Fibroblast of lung (primary cell): Measurements from ENCODE around the gene FAM228A. TPM values are rescaled to one million over a fixed set of nuclear protein-coding genes. Genes with fewer than 3 reads are reported as not detected.

ENCODE experiments used
- DNase-seq, 2 donors: peaks; one replicate each; pipeline versions ENCODE4 v3.0.0 to v3.0.0-alpha.2; 2010; ENCODE audit warnings: low read depth in 2 of 2
- H2AFZ ChIP-seq: 2 replicates; pipeline ENCODE4 v1.5.1; 2012; ENCODE audit warnings: low read length, control low read depth, inconsistent platforms
- H3K27ac ChIP-seq: 2 replicates; pipeline ENCODE4 v1.5.1; 2011; ENCODE audit warnings: low read length, control low read depth; ENCODE audit not compliant: insufficient read depth
- H3K27me3 ChIP-seq: 2 replicates; pipeline ENCODE4 v1.5.1; 2011; ENCODE audit warnings: mild to moderate bottlenecking, low read length; ENCODE audit not compliant: control insufficient read depth, insufficient read depth
- H3K36me3 ChIP-seq: 2 replicates; pipeline ENCODE4 v1.5.1; 2011; ENCODE audit warnings: low read length; ENCODE audit not compliant: control insufficient read depth, insufficient read depth
- H3K4me1 ChIP-seq: 2 replicates; pipeline ENCODE4 v1.5.1; 2011; ENCODE audit warnings: low read length; ENCODE audit not compliant: control insufficient read depth, insufficient read depth; ENCODE audit errors: extremely low read depth
- H3K4me2 ChIP-seq: 2 replicates; pipeline ENCODE4 v1.5.1; 2011; ENCODE audit warnings: low read length, control low read depth; ENCODE audit not compliant: insufficient read depth; ENCODE audit errors: extremely low read depth
- H3K4me3 ChIP-seq, 4 experiments: fragments of 200-600 bp in 1 of 4; sonication (generic) in 1 of 4; replicated peaks in 1 of 4; 2 replicates each; pipeline ENCODE4 v1.5.1; 2011 to 2016; ENCODE audit warnings: low read length in 4 of 4, low read depth in 3 of 4, mild to moderate bottlenecking in 3 of 4, control low read depth in 2 of 4, inconsistent platforms in 1 of 4, mixed read lengths in 1 of 4; ENCODE audit not compliant: insufficient read depth in 1 of 4; ENCODE audit errors: control extremely low read depth in 1 of 4
- H3K79me2 ChIP-seq: 2 replicates; pipeline ENCODE4 v1.5.1; 2012; ENCODE audit warnings: mild to moderate bottlenecking, low read length, inconsistent platforms; ENCODE audit not compliant: control insufficient read depth, insufficient read depth
- H3K9ac ChIP-seq: 2 replicates; pipeline ENCODE4 v1.5.1; 2011; ENCODE audit warnings: mild to moderate bottlenecking, low read length, control low read depth; ENCODE audit not compliant: insufficient read depth
- H3K9me3 ChIP-seq: 2 replicates; pipeline ENCODE4 v1.5.1; 2012; ENCODE audit warnings: low read depth, low read length; ENCODE audit not compliant: control insufficient read depth, insufficient read depth
- H4K20me1 ChIP-seq: 2 replicates; pipeline ENCODE4 v1.5.1; 2011; ENCODE audit warnings: low read length; ENCODE audit not compliant: control insufficient read depth, insufficient read depth; ENCODE audit errors: extremely low read depth
- EZH2 ChIP-seq: IDR thresholded peaks from 2 replicates; pipeline ENCODE4 v1.5.1; 2012; ENCODE audit warnings: low read length, control low read depth, mild to moderate bottlenecking; ENCODE audit errors: missing control alignments
- polyA plus RNA-seq, 2 donors: library from polyadenylated mRNA; depleted of rRNA in 1 of 2; stranded (reverse) in 1 of 2; unstranded in 1 of 2; fragments of >200 nt; gene quantifications; 2 replicates each; pipeline ENCODE4 v1.2.1, GENCODE V29; 2011 to 2012; ENCODE audit warnings: missing spikeins in 1 of 2
- total RNA-seq: library from RNA; depleted of rRNA; stranded (reverse); fragments of >200 nt; gene quantifications from 2 replicates; pipeline ENCODE4 v1.2.1, GENCODE V29; 2014
- TF ChIP-seq, protein P1 (sequence below), 2 donors: IDR thresholded peaks in 1 of 2; conservative IDR thresholded peaks in 1 of 2; 1 replicate in 1 of 2; 2 replicates in 1 of 2; pipeline ENCODE4 v1.5.1; 2011 to 2012; ENCODE audit warnings: low read length in 2 of 2, control low read depth in 1 of 2, inconsistent platforms in 1 of 2, low read depth in 1 of 2, mild to moderate bottlenecking in 1 of 2

Gene FAM228A
- total and polyA plus RNA-seq, 2 donors (not counting 1 experiment from before 2014, with no cell fraction given) = 0.99 to 4.3 TPM

GRCh38 chr2:24203787-24204150, 28.9 kb downstream of the FAM228A start:
- Histone ChIP-seq H3K27ac (no peak overlapping the region), H3K79me2 (no peaks in the 10 kb centered on the region), H3K4me1 (no peaks in the 10 kb centered on the region), H3K9ac (no peak overlapping the region), H3K4me2 (no peak overlapping the region), H2AFZ (no peak overlapping the region), H3K9me3 (no peaks in the 10 kb centered on the region), H3K36me3 (peaks cover 3% of the 10 kb centered on the region), H4K20me1 (no peaks in the 10 kb centered on the region), H3K27me3 (no peaks in the 10 kb centered on the region), H3K4me3 (no peak overlapping the region)
- TF ChIP-seq, protein P1, sequence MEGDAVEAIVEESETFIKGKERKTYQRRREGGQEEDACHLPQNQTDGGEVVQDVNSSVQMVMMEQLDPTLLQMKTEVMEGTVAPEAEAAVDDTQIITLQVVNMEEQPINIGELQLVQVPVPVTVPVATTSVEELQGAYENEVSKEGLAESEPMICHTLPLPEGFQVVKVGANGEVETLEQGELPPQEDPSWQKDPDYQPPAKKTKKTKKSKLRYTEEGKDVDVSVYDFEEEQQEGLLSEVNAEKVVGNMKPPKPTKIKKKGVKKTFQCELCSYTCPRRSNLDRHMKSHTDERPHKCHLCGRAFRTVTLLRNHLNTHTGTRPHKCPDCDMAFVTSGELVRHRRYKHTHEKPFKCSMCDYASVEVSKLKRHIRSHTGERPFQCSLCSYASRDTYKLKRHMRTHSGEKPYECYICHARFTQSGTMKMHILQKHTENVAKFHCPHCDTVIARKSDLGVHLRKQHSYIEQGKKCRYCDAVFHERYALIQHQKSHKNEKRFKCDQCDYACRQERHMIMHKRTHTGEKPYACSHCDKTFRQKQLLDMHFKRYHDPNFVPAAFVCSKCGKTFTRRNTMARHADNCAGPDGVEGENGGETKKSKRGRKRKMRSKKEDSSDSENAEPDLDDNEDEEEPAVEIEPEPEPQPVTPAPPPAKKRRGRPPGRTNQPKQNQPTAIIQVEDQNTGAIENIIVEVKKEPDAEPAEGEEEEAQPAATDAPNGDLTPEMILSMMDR (conservative IDR thresholded peaks at IDR 0.05 in 1 of 2, IDR thresholded peaks at IDR 0.05 in 1 of 2; ENCODE audit: low read depth in 1 of 2, low read length in 2 of 2) = no peak
- TF ChIP-seq EZH2 = no peak
- no peak for DNase-seq

- Histone ChIP-seq H3K79me2 (no peaks in the 10 kb centered on the region), H3K27me3 (no peaks in the 10 kb centered on the region), H3K4me1 (no peaks in the 10 kb centered on the region), H3K9me3 (no peaks in the 10 kb centered on the region), H2AFZ (no peak overlapping the region), H3K4me3 (no peak overlapping the region), H3K4me2 (no peak overlapping the region), H3K36me3 (peaks cover 6% of the 10 kb centered on the region), H3K9ac (no peak overlapping the region), H3K27ac (no peak overlapping the region), H4K20me1 (no peaks in the 10 kb centered on the region)
- TF ChIP-seq, protein P1 (conservative IDR thresholded peaks at IDR 0.05 in 1 of 2, IDR thresholded peaks at IDR 0.05 in 1 of 2; ENCODE audit: low read depth in 1 of 2, low read length in 2 of 2) = no peak
- TF ChIP-seq EZH2 = no peak
- no peak for DNase-seq
These were observed 29.7 kb downstream of the FAM228A start for GRCh38 chr2:24204505-24204904.

DNA sequence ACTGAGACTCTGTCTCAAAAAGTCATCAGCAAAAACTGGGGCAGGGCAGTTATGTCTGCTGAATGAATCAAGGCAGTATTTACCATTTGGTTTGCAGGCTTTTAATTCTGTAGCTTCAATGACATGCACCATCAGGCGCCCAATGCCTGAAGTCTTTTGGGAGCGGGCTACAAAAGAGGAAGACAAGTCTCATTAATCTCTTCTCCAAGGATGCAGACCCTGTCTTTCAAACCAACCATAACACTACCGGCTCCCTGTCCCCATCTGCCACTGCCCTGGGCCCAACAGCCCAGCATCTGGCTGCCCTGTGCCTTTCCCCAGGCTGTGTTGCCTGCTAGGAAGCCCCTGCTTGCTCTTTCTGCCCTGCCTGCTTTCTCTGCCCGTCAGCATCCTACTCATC, 30.3 kb downstream of the FAM228A start:
- H3K36me3 ChIP-seq = peaks cover 6% of the 10 kb centered on the region
- no peak overlapping the region for H2AFZ ChIP-seq
- H3K9me3 ChIP-seq = no peaks in the 10 kb centered on the region
- no peaks in the 10 kb centered on the region for H3K79me2 ChIP-seq
- no peak overlapping the region for H3K9ac ChIP-seq
- H3K27me3 ChIP-seq = no peaks in the 10 kb centered on the region
- H3K4me1 ChIP-seq = no peaks in the 10 kb centered on the region
- DNase-seq = no peak
- H3K4me3 ChIP-seq = no peak overlapping the region
- TF ChIP-seq, protein P1 (conservative IDR thresholded peaks at IDR 0.05 in 1 of 2, IDR thresholded peaks at IDR 0.05 in 1 of 2; ENCODE audit: low read depth in 1 of 2, low read length in 2 of 2) = no peak
- no peak for TF ChIP-seq EZH2
- no peak overlapping the region for H3K27ac ChIP-seq
- H4K20me1 ChIP-seq = no peaks in the 10 kb centered on the region
- H3K4me2 ChIP-seq = no peak overlapping the region
